Fibroblast of lung (primary cell): ENCODE measurements around the gene MAN2B2.

Experiments used
- CTCF ChIP-seq, 2 donors: IDR thresholded peaks in 1 of 2; conservative IDR thresholded peaks in 1 of 2; 1 replicate in 1 of 2; 2 replicates in 1 of 2; pipeline ENCODE4 v1.5.1; 2011 to 2012; ENCODE audit warnings: low read length in 2 of 2, control low read depth in 1 of 2, inconsistent platforms in 1 of 2, low read depth in 1 of 2, mild to moderate bottlenecking in 1 of 2
- EZH2 ChIP-seq: IDR thresholded peaks from 2 replicates; pipeline ENCODE4 v1.5.1; 2012; ENCODE audit warnings: low read length, control low read depth, mild to moderate bottlenecking; ENCODE audit errors: missing control alignments

GRCh38 chr4:6672131-6672530 lies 97.1 kb downstream of the MAN2B2 start:
- TF ChIP-seq CTCF (conservative IDR thresholded peaks at IDR 0.05 in 1 of 2, IDR thresholded peaks at IDR 0.05 in 1 of 2; ENCODE audit: low read depth in 1 of 2, low read length in 2 of 2) (no peak), EZH2 (no peak)
